ENCODE data around the gene CDNF.

DNA sequence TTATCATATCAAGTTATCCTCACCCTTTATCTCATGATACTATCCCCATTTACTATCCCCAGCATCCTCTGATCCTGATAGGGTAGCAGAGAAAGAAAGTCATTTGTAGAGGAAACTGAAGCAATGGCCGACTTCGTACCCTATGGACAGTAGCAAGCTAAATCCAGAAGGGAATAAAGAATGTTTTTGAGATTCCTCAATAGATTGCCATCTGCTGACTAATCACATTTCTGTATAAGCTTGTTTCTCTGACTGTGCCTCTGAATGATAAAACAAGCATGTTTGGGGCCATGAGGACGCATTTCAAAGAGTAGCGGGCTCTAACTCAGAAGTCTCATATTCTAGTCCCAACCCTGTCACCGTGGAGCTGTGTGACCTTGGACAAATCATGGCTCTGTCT is 49.9 kb downstream of the CDNF start:
- no peak for TF ChIP-seq EZH2 (optimal IDR thresholded peaks at IDR 0.05; ENCODE audit: low read depth, low read length)
- TF ChIP-seq, protein P1, sequence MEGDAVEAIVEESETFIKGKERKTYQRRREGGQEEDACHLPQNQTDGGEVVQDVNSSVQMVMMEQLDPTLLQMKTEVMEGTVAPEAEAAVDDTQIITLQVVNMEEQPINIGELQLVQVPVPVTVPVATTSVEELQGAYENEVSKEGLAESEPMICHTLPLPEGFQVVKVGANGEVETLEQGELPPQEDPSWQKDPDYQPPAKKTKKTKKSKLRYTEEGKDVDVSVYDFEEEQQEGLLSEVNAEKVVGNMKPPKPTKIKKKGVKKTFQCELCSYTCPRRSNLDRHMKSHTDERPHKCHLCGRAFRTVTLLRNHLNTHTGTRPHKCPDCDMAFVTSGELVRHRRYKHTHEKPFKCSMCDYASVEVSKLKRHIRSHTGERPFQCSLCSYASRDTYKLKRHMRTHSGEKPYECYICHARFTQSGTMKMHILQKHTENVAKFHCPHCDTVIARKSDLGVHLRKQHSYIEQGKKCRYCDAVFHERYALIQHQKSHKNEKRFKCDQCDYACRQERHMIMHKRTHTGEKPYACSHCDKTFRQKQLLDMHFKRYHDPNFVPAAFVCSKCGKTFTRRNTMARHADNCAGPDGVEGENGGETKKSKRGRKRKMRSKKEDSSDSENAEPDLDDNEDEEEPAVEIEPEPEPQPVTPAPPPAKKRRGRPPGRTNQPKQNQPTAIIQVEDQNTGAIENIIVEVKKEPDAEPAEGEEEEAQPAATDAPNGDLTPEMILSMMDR (IDR thresholded peaks at IDR 0.05; ENCODE audit: low read length): no peak

All from MM.1S (cell line).